ENCODE results near the gene NUDT14.

The NUDT14 gene

DNA sequence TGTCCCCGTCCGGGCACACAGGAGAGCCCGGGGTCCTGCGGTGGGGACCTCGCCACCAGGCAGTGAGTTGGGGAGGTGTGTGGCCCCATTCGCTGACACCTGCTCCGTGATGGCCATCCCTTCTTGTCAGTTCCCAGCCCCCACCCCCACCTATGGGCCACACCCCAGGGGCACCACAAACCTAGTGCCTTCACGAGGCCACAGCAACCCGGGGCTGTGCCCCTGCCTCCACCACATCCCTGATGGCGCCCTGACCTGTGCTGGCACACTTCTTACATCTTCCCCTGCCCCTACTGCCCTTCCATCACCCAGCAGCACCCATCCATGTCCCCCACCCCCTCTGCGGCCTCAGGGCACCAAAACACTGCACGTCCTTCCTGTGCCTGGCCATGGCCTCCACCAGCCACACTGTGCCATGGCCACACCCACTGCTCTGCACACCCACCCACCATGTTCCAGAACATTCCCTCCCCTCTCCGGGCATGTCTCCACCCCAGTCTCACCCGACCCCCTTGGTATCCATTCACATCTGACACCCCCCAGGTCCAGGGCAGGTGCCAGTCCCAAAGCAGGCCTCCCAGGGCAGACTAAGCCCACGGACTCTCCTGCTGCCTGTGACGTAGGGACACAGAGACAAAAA, 37.0 kb downstream of the NUDT14 start:
- no peak for DNase-seq

DNA sequence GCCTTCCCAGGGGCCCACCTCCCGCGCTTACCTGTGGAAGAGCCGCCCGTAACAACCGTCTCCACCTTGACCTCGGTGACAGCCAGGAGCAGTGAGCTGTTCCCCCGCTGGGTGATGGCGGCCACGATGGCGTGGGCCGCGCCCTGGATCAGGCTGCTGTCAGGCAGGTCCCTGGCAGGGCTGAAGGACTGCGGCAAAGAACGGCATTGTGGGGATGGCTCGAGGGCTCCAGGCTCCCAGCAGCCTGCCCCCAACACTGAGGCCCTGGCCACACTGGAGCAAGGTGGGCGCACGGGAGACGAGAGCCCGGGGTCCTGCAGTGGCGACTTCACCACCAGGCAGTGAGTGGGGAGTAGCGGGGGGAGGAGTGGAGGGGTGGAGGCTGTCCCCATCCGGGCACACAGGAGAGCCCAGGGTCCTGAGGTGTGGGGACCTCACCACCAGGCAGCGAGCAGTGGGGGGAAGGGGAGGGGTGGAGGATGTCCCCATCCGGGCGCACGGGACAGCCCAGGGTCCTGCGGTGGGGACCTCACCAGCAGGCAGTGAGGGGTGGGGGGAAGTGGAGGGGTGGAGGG, 37.6 kb downstream of the NUDT14 start:
- no peak for DNase-seq

DNA sequence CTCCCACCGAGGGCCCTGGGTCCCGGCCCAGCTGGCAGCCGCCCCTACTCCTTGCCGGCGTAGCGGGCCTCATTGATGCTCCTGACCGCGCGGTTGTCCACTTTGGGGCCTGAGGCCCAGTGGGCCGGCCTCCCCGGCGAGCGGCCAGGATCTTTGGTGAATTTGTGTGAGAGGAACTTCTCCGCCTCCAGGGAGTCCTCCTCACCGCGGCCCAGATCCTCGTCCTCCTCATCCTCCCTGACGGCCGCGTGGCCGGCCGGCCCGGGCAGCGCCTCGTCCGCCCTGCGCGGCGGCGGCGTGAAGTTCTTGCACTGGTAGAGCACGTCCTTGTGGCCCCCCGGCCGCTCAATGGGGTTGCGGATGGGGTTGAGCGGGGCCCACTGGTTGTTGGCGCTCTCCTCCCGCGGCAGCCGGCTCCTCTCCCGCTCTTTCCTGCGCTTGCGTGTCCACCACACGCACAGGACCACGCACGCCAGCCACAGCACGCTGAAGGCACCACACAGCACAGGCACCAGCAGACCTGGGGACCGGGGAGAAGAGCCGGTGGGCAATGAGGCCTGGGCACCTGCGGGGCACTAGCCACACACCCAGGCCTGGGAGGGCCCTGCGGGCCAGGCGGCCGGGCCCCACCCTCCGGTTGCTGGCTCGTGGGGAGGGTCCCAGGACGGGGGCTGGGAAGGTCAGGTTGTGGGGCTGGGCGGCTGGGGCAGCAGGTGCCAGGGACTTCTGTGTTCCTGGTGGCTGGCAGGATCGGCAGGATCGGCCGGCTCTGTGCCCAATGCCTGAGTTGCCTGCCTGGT, 38.3 kb downstream of the NUDT14 start:
- DNase-seq: no peak

DNA sequence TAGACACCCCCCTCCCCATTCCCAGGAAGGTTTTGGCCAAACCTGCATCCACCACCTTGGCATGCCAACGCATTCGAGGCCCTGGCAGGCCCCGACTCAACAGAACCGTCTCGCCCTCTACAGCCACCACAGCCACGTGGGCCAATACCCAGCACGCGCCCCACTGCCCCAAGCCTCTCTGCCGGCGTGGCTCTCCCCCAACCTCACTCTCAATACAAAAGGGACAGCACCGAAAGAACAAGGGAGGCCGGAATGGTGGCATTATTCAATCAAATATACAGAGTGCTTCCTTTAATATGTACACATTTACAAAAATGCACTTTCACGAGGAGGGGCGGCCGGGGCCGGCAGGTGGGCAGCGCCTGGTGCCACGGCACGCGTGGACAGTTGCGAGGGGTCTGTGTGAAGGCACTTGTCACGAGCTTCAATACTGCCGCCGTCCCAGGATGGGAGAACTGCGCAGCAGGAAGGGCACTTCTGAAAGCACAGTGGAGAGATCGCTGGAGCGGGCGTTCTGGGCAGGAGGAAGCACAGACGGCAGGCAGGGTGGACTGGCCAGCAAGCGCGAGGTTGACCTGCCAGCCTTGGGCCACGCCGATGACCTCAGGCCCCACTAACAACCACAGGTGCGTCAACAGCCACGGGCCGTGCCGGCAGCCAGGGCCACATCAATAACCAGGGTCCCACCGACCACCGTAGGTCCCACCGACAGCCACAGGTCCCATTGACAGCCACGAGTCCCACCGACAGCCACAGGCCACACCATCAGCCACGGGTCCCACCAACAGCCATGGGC, 39.4 kb downstream of the NUDT14 start:
- DNase-seq: no peak

DNA sequence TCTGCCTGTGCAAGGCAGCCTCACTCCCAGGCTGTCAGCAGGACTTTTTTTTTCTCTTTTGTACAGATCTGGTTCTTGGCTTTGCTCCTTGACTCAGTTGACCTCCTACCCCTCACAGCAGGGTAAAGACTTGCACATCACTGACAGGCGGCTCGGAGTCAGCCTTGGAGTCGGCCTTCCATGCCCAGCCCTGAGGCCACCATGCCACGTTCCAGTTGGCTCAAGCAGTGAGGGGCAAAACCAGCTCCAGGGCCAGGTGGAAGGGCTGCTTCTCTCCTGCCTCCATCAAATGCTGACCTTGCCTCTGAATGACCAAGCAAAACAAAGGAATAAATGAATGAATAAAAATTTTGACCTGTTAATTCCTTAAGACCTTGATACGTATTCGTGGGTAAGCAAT, 40.1 kb downstream of the NUDT14 start:
- DNase-seq: no peak

DNA sequence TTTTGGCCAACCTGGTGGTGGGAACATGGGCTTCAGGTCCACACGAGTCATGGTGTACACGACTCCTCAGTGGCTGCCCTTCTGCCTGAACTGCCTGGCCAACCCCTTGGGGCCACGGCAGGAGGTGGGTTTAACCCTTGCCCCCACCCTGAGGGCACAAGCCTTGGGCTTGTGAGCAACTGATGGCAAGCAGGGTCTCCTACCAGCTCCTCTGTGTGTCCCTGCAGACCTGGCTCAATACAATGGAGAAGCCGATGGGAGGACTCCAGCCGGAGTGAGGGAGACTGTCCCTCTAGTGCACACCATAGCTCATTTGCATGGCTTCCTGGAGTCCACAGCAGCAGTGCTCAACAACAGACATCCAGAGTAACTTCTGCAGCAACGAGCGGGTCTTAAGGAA, 40.5 kb downstream of the NUDT14 start:
- no peak for DNase-seq

DNA sequence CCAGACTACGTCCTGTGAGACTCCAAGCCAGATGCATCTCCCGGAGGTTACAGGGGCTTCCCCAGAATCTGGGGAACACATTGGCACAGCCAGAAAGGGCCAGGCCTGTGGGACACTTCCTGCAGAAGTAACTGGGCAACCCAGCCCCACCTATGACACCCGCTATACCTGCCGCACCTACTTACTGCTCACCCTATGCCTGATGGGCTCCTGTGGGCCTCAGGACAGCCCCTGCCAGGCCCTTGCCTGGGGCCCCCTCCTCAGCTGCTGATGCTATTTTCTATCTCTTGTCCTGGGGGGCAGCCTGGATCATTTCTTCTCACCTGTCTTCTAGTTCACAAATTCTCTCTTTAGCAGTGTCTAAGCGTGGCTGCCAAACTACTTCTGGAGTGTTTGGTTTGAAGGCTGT, 41.3 kb downstream of the NUDT14 start:
- no peak for DNase-seq

DNA sequence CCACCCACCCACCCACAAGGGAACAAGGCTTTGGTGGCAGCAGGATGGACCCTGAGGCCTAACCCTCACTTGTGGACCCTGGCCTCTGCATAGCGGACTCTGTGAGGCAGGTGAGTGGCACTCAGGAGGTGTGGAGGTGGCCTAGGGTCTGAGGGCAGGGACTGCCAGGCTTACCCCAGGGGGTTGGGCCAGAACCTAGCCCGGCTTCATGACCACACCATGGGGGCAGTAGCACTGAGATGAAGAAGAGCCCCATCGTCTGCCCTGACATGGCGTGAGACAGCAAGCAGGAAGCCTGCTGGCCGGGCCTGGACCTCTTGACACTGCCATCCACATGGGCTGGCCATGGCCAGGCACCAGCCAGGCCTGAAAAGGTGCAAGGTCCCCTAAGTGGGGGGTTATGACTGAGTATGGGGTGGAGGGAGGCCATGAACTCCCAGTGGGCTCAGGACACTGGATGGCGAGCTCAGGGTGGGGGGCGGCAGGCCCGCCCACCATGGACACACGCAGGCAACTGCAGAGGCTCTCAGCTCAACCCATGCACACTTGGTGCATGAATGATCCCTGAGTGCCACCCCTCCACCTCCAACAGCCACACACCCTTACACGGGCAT, 41.8 kb downstream of the NUDT14 start:
- DNase-seq: no peak

DNA sequence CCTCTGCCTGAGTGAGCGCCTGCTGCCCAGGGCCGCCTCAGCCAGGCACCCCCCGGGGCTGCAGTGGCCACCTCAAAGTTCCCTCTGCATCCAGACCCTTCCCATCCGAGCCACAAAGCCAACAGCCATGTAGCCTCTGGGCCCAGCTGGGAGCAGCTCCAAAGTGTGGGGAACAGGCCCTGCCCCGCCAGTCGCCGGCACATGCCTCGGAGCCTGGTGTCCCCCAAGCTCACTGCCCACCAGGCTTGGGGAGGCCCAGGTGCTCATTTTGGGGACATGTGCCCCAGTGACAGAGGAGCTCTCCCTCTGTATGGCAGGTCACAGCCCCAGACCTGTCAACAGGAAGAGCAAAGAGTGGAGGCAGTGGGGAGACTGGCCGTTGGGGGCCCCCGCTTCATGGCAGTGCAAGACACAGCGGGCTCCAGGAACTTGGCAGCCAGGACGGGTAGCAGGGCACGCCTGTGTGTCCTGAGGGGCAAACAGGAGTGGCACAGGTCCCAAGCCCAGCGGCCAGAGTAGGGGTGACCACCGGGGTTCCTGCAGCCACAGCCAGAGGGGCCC, 42.5 kb downstream of the NUDT14 start:
- DNase-seq: no peak

DNA sequence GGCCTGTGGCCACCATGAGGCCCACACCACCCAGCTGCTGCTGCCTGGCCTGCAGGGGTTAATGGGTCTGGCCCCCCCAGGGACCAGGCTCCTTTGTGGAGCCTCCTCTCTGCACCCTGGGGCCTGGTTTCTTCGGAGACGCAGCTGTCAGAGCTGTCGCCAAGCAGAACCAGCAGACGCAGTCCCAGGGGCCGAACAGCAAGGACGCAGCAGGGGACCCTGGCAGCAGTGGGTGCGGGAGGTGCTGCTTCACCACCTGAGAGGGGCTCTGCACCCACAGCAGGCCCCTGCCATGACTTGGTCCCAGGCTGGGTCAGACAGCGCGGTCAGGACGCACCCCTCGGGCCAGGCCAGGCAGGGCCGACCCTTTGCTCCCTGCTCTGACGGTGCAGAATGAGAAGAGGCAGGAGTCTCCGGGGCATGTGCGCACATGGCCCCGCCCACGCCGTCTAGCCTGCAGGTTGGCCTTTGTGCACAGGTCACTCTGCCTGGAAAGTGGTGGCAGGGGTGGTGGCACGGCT, 43.0 kb downstream of the NUDT14 start:
- no peak for DNase-seq

DNA sequence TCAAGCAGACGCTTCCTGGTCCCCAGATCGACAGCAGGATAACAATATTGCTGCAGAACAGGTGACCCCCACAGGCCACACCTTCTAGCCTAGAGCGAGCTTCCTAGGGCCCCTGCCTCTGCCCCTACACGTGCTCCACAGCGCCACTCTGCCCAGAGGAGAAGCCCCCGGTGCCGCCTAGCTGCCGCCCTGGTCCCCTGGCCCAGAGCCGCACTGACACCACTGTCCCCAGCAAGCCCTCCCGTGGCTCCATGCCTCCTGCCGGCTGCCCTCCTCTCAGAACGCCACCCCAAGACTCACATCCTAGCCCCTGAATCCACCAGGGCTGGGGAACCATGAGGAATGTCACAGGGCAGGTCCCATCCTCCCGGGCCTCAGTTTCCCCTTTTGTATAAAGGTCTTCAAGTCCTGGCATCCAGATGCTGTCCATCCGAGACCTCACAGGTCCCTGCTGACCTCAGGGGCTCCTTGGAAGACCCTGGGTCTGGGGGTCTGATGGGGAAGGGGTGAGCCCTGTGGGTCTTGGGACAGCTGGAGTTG, 43.6 kb downstream of the NUDT14 start:
- no peak for DNase-seq

DNA sequence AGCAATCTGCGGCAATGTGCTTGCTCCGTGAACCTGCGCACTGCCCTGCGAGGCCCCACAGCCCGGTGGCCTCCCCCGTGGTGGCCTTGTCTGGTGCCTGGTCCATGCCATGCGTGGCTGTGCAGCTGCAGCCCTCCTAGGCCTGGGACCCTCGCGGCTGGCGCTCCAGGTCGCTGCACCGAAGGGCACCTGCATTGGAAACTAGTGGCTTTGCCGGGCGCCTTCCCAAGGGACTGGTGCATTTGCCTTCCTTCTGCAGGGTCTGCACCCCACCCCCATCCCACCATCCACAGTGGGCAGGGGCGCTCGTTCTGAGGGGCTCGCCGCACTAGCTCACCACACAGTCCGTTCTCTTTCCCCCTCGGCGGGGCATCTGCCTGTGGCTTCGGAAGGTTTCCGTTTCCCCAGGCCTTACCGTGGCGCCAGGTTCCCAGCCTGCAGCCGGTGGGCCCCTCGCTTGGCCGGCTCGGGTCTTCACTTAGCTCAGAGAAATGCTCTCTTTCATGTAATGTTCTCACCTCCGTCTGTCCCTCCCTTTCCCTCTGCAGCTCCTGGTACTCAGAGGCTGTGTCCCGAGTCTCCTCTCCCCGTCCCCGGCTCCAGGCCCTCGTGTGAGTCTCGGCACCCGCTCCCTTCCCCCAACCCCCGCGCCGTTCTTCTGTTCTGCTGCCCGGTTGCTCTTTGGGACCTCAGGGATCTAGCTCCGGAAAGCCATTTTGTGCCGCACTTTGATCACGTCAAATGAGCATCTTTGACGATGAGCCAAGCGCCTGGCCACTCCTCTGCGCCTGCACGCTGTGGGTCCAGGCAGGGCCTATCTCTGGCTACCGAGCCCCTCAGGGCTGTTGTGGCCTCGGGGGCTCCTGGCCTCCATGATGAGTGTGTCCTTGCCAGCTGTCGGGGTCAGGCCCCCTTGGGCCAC, 44.5 kb downstream of the NUDT14 start:
- DNase-seq: no peak

DNA sequence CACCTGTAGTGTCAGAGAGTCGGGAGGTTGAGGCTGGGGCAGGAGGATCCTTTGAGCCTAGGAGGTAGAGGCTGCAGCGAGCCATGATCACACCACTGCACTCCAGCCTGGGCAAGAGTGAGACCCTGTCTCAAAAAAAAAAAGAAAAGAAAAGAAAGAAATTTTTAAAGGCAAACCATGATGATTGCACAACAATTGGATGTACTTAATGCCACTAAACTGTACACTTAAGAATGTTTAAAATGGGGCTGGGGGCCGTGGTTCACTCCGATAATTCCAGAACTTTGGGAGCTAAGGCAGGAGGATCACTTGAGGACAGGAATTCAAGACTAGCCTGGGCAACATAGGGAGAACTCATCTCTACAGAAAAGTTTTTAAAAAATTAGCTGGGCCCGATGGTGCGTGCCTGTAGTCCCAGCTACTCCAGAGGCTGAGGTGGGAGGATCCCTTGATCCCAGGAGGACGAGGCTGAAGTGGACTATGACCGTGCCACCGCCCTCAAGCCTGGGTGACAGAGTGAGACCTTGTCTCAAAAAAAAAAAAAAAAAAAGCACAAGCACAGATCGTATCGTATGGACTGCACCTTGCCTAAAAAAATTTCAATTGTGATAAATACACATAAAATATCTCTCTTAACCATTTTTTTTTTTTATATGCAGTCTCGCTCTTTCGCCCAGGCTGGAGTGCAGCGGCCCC, 45.3 kb downstream of the NUDT14 start:
- no peak for DNase-seq

DNA sequence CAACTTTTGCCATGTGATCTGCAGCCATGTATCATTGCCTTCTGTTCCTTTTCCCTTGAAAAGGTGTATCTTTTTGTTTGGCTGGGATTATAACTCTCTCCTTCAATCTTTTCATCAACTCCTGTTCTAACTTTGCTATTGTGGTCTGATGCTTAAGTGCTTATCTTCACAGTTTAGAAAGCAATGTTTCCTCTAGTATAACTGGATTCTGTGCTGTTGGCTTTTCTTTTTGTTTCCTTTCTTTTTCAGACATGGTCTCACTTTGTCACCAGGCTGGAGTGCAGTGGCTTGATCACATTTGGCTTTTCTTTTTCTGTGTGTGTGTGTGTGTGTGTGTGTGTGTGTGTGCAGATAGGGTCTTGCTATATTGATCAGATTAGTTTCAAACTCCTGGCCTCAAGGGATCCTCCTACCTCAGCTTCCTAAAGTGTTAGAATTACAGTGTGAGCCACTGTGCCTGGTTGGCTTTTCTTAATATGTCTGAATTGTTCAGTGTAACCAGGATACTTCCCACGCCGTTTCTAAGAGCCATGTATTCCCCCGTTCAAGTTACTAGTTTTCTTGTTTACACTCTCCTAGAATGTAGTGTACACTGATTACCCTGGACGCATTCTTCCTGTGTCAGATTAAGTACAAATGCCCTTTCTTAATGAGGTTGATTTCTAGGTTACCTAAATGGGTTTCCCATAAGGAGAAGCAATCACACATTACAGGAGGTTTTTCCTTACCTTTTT, 48.0 kb downstream of the NUDT14 start:
- no peak for DNase-seq

DNA sequence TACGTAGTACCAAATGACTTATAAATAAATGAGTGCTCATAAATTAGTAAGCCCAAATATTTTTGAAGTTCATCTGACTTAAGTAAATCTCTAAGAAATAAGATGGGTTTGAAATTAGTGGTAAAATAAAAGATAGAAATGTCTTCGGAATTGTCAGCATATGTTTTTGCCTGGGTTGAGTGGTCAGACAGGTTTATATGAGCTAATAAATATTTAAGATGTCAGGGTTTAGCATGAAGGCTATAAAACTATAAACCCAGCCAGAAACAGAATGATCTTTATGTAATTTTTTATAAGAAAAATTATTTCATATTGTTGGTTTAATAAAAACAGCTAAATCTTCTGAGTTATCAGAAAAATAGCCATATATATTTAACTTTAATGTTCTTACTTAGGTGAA, 49.9 kb downstream of the NUDT14 start:
- no peak for DNase-seq

DNA sequence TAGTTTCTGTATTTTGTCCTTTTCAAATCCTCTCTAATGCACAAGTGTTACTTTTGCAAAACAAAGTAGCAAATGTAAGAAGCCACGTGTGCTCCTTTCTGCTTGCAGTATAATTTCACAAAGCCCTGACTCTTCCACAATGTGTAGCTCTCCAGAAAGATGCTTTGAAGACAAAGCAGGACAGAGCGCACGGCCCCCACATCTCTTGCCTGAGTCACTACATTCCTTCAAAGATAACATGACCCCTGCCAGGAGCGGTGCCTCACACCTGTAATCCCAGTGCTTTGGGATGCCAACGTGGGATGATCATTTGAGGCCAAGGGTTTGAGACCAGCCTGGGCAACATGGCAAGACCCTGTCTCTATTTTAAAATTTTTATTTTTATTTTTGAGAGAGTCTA, 53.1 kb downstream of the NUDT14 start:
- DNase-seq: no peak

DNA sequence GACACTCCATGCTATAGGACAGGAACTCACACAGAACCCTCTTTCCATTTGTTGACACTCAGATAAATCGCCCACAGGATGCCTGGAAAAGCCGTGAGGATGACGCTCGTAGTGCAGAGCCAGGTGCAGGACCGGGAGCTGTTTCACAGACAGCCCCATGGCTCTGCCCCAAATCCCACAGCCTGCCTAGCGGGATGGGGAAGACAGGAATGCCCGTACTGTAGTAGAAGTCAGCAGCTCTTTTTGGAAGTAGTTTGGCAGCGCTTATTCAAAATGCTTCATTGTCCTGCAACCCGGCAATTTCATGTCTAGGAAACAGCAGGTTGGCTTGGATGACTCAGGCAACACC, 54.2 kb downstream of the NUDT14 start:
- no peak for DNase-seq

DNA sequence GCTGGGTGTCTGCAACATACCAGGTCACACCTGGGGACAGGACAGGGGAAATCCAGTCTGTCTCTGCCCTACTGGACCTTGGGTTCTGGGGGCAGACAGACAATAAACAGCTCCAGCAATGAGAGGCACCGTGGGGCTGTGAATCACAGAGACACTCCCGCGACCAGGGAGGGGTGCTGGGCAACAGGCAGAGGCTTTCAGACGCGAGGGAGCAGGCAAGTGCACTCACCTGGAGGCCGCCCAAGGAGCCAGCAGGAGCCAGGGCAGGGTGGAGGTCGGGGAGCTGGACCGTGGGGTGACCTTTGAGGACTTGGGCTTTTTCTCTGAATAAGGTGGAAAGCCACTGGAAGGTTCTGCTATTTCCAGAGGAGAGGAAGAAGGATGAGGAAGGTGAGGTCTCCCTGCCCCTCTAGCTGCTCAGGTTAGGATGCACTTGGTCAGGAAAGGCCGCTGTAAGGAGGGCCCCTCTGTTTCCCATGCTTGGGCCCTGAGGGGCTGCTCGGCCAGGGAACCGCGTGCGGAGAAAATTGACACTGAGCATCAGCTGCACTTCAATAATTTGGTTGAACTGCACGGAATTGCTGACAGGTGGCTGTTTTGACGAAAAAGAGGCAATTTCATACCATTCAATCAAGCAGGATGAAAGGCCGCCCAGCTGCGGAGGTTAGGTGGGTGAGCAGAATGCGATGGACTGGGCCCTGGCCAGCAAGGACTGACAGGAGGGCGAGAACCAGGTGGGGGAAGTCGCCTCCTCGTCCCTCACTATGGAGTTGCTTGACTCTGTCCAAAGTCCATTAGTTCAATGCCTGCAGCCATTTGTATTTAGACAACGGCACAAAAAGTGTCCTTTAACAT, 54.8 kb downstream of the NUDT14 start:
- DNase-seq: no peak

DNA sequence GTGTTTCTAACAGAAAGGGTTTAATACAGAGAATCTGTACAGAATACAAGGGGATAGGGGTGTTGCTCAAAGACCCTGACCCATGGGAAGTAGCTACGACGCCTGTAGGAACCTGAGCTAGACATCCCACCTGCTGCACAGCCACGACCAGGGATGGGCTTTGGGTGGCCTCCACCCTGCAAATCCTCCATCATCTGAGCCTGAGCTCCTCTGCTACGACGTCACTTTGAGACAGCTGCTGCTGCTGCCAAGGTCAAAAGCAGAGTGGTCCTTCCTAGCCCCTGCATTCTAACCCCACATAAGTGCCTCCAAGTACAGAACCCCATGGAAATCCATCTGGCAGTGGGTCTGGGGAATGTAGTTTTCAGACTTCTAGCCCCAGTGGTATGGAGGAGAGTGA, 56.3 kb downstream of the NUDT14 start:
- no peak for DNase-seq

Data from NCI-H1417 treated with DMSO at 0.1 percent for 48 hours (cell line).